Hair follicle dermal papilla cell (primary cell): ENCODE data around the gene CHMP4B. TPM values are rescaled to one million over a fixed set of nuclear protein-coding genes. Genes with fewer than 3 reads are reported as not detected.

Experiments used
- total RNA-seq: library from RNA; depleted of rRNA; stranded (reverse); fragments of >200 nt; gene quantifications from 2 replicates; pipeline ENCODE4 v1.2.3, GENCODE V29; 2012

CHMP4B gene
- total RNA-seq, result 27.7 and 30.7 TPM in 2 replicates

GRCh38 chr20:33810885-33811775 is at the start of gene CHMP4B:
TSS of gene CHMP4B (plus strand) at chr20:33811348. CDS start at chr20:33811469, 121 bp downstream.

Other genes with a start within 250 kb of the CHMP4B start
- gene C20orf144, start 149.0 kb upstream of the CHMP4B start, total RNA-seq, result 0.16 and 0.36 TPM in 2 replicates
- 2.3 and 4.5 TPM in 2 replicates for gene ACTL10, start 144.4 kb upstream of the CHMP4B start, total RNA-seq
- 22.5 and 36.7 TPM in 2 replicates for gene NECAB3, start 136.9 kb upstream of the CHMP4B start, total RNA-seq
- gene E2F1, start 125.0 kb upstream of the CHMP4B start, total RNA-seq, result 1.5 and 1.6 TPM in 2 replicates
- 7.5 and 9.6 TPM in 2 replicates for gene PXMP4, start 91.0 kb upstream of the CHMP4B start, total RNA-seq
- gene ZNF341, start 79.4 kb upstream of the CHMP4B start, total RNA-seq, result 1.7 and 2.6 TPM in 2 replicates
- 57.4 and 59.0 TPM in 2 replicates for gene RALY, start 182.6 kb downstream of the CHMP4B start, total RNA-seq